Measurements from ENCODE around the gene TUBE1.

The TUBE1 gene

GRCh38 chr6:112036088-112036637 is 51.1 kb downstream of the TUBE1 start:
- no peak for DNase-seq (ENCODE audit: low read depth)

GRCh38 chr6:112034616-112034995 is 52.7 kb downstream of the TUBE1 start:
- no peak for DNase-seq (ENCODE audit: low read depth)

DNA sequence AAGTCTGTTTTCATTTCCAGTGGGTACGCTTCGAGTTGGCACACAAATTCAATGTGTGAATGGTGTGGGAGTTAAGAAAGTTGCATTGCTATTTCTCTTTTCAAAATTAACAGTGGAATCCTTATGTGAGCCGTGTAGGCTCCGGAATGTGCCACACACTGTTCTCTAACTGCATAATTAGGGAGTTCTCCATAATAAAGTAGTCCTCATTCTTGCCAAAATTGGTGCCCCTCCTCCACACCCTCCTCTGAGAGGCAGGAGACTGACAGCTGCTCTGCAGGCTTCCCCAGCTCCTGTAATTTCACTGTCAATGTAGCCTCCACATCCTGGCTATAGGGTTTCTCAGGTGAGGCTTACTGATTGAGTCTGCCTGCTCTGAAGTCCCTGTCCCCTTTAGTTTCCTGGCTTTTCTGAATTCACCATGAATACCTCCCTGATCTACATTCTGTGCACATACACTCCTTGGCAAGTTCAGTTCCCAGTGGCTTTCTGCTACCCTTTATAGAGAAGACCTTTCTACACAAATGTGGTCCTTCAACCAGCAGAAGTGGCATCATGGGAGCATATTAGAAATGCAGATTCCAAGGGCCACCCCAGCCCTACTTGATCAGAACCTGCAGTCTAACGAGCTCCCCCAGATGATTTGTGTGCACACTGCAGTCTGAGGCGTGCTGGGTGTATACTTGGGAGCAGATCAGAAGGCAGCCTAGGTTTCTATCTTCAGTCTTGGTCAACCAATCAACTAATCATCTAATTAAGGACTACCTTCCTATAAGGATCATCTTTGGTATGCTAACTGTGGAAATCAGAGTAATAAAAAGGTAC is 53.3 kb downstream of the TUBE1 start:
- DNase-seq (ENCODE audit: low read depth) = no peak

GRCh38 chr6:112032728-112033127 is 54.6 kb downstream of the TUBE1 start:
- no peak for DNase-seq (ENCODE audit: low read depth)

- no peak for DNase-seq (ENCODE audit: low read depth)
Observed at GRCh38 chr6:112031960-112032359, 55.3 kb downstream of the TUBE1 start.

GRCh38 chr6:112030961-112031660 is 56.2 kb downstream of the TUBE1 start:
- DNase-seq (ENCODE audit: low read depth) = no peak

- no peak for DNase-seq (ENCODE audit: low read depth)
Observed at GRCh38 chr6:112030206-112030960, 56.9 kb downstream of the TUBE1 start.

- DNase-seq (ENCODE audit: low read depth) = peak; percentile 45
Observed at GRCh38 chr6:112029045-112029822, 58.0 kb downstream of the TUBE1 start.

GRCh38 chr6:112027942-112028674 is 59.2 kb downstream of the TUBE1 start:
- DNase-seq (ENCODE audit: low read depth) = peak; percentile 12

GRCh38 chr6:112026933-112027332 is 60.3 kb downstream of the TUBE1 start:
- DNase-seq (ENCODE audit: low read depth) = no peak

- no peak for DNase-seq (ENCODE audit: low read depth)
Observed at GRCh38 chr6:112024464-112024863, 62.8 kb downstream of the TUBE1 start.

- DNase-seq (ENCODE audit: low read depth) = no peak
Observed at GRCh38 chr6:112022749-112023148, 64.5 kb downstream of the TUBE1 start.

GRCh38 chr6:112021691-112022310 is 65.5 kb downstream of the TUBE1 start:
- no peak for DNase-seq (ENCODE audit: low read depth)
